A673 (cell line): ENCODE results near the gene EIF2D.

Experiments
- CTCF ChIP-seq: fragments of 300-800, 200-600 bp; sonication (generic); conservative IDR thresholded peaks from 2 replicates; pipeline ENCODE4 v1.5.1; 2017; ENCODE audit warnings: low read depth, mild to moderate bottlenecking, antibody characterized with exemption, low read length, moderate library complexity, mixed read lengths
- EZH2 ChIP-seq: fragments of 200-600 bp; sonication (generic); IDR thresholded peaks from 2 replicates; pipeline ENCODE4 v1.6.1; 2017; ENCODE audit warnings: borderline replicate concordance, low read depth, mild to moderate bottlenecking, mixed read lengths, antibody characterized with exemption, low read length; ENCODE audit not compliant: poor library complexity, severe bottlenecking

- TF ChIP-seq CTCF, result no peak
- no peak for TF ChIP-seq EZH2
These were observed 43.4 kb downstream of the EIF2D start for GRCh38 chr1:206568779-206569352.
